Measurements from ENCODE around the gene CHRM4.

The CHRM4 gene

DNA sequence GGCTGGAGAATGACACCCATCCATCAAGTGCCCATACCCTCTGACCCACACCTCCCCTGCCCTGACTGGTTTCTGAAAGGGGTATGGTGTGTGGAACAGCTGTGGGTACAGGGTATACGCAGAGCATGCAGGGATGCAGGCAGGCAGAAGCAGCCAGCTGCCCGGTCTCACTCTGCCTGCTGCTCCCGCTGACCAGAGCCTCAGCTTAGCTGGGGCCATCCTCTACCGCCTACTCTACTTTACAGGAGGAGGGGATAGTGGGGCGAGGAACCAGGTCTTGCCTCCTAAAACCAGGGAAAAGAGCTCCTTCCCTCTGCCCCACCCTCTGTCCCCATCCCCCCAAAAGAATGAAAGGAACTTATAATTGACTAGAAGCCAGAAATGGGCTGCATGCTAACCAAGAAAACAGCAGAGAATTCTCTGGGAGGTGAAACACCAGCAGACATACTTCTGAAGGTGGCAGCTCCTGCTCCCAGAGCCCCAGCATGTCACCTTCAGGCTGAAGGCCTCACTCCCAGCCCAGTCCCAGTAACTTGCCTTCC lies 13.0 kb upstream of the CHRM4 start:
- H3K27ac ChIP-seq = no peak overlapping the region
- H3K9ac ChIP-seq = no peak overlapping the region
- H3K36me3 ChIP-seq (ENCODE audit: insufficient read depth) = no peaks in the 10 kb centered on the region
- H3K79me2 ChIP-seq (ENCODE audit: insufficient read depth, low read depth) = no peaks in the 10 kb centered on the region
- TF ChIP-seq, protein P1, sequence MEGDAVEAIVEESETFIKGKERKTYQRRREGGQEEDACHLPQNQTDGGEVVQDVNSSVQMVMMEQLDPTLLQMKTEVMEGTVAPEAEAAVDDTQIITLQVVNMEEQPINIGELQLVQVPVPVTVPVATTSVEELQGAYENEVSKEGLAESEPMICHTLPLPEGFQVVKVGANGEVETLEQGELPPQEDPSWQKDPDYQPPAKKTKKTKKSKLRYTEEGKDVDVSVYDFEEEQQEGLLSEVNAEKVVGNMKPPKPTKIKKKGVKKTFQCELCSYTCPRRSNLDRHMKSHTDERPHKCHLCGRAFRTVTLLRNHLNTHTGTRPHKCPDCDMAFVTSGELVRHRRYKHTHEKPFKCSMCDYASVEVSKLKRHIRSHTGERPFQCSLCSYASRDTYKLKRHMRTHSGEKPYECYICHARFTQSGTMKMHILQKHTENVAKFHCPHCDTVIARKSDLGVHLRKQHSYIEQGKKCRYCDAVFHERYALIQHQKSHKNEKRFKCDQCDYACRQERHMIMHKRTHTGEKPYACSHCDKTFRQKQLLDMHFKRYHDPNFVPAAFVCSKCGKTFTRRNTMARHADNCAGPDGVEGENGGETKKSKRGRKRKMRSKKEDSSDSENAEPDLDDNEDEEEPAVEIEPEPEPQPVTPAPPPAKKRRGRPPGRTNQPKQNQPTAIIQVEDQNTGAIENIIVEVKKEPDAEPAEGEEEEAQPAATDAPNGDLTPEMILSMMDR (conservative IDR thresholded peaks at IDR 0.05; ENCODE audit: low read depth, low read length) = no peak
- H3K27me3 ChIP-seq (ENCODE audit: insufficient read depth, low read depth) = no peaks in the 10 kb centered on the region
- H3K4me2 ChIP-seq = no peak overlapping the region
- no peak overlapping the region for H3K4me3 ChIP-seq (IDR thresholded peaks at IDR 0.05; ENCODE audit: insufficient read depth, low read depth, low read length)
- no peaks in the 10 kb centered on the region for H3K4me1 ChIP-seq (ENCODE audit: low read depth, poor library complexity, severe bottlenecking)
- H2AFZ ChIP-seq (ENCODE audit: low read depth) = no peak overlapping the region
- H4K20me1 ChIP-seq (ENCODE audit: insufficient read depth) = no peaks in the 10 kb centered on the region

GRCh38 chr11:46402957-46403902 lies 11.7 kb upstream of the CHRM4 start:
- Histone ChIP-seq H3K27me3 (ENCODE audit: insufficient read depth, low read depth) (no peaks in the 10 kb centered on the region), H3K36me3 (ENCODE audit: insufficient read depth) (no peaks in the 10 kb centered on the region), H2AFZ (ENCODE audit: low read depth) (no peak overlapping the region), H3K79me2 (ENCODE audit: insufficient read depth, low read depth) (no peaks in the 10 kb centered on the region), H4K20me1 (ENCODE audit: insufficient read depth) (no peaks in the 10 kb centered on the region), H3K4me3 (IDR thresholded peaks at IDR 0.05; ENCODE audit: insufficient read depth, low read depth, low read length) (no peak overlapping the region), H3K9ac (no peak overlapping the region), H3K27ac (no peak overlapping the region), H3K4me1 (ENCODE audit: low read depth, poor library complexity, severe bottlenecking) (no peaks in the 10 kb centered on the region), H3K4me2 (no peak overlapping the region)
- TF ChIP-seq, protein P1 (conservative IDR thresholded peaks at IDR 0.05; ENCODE audit: low read depth, low read length) = no peak

DNA sequence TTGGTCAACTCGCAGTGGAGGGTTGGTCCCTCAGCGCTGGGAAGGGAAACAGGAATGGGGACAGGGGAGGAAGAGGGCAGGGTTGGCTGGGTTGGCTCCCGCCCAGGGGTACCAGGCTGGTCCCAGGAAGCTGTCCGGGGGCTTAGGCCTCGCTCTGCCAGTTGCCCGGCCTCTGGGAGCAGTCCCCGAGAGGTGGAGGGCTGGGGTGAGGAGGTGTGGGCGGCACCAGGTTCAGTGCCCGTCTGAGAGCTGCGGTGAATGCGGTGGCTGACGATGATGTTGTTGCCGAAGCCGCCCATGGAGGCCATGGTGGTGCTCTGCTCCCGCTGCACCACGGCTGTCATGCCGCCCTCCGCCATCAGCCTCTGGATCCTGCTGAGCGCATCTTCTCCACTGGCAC lies 6.0 kb upstream of the CHRM4 start:
- Histone ChIP-seq H4K20me1 (ENCODE audit: insufficient read depth) (no peaks in the 10 kb centered on the region), H3K27me3 (ENCODE audit: insufficient read depth, low read depth) (no peaks in the 10 kb centered on the region), H3K4me1 (ENCODE audit: low read depth, poor library complexity, severe bottlenecking) (peaks cover 5% of the 10 kb centered on the region), H3K27ac (no peak overlapping the region), H2AFZ (ENCODE audit: low read depth) (no peak overlapping the region), H3K4me3 (IDR thresholded peaks at IDR 0.05; ENCODE audit: insufficient read depth, low read depth, low read length) (no peak overlapping the region), H3K36me3 (ENCODE audit: insufficient read depth) (no peaks in the 10 kb centered on the region), H3K4me2 (no peak overlapping the region), H3K9ac (no peak overlapping the region), H3K79me2 (ENCODE audit: insufficient read depth, low read depth) (no peaks in the 10 kb centered on the region)
- TF ChIP-seq, protein P1 (conservative IDR thresholded peaks at IDR 0.05; ENCODE audit: low read depth, low read length) = no peak

- Histone ChIP-seq H3K9ac (no peak overlapping the region), H3K4me2 (no peak overlapping the region), H3K36me3 (ENCODE audit: insufficient read depth) (no peaks in the 10 kb centered on the region), H2AFZ (ENCODE audit: low read depth) (no peak overlapping the region), H3K4me1 (ENCODE audit: low read depth, poor library complexity, severe bottlenecking) (peaks cover 5% of the 10 kb centered on the region), H3K27me3 (ENCODE audit: insufficient read depth, low read depth) (peaks cover 17% of the 10 kb centered on the region; the same call in 1 of the 2 replicates), H4K20me1 (ENCODE audit: insufficient read depth) (no peaks in the 10 kb centered on the region), H3K27ac (no peak overlapping the region), H3K4me3 (IDR thresholded peaks at IDR 0.05; ENCODE audit: insufficient read depth, low read depth, low read length) (no peak overlapping the region), H3K79me2 (ENCODE audit: insufficient read depth, low read depth) (no peaks in the 10 kb centered on the region)
- TF ChIP-seq, protein P1 (conservative IDR thresholded peaks at IDR 0.05; ENCODE audit: low read depth, low read length) = no peak
Observed at GRCh38 chr11:46393759-46394158, 2.2 kb upstream of the CHRM4 start.
